T-helper 22 cell (primary cell): Measurements from ENCODE around the gene NLGN3.

Experiments
- DNase-seq: peaks from one replicate; pipeline ENCODE4 v3.0.0-alpha.2; 2020; ENCODE audit warnings: low read depth

Gene NLGN3

DNA sequence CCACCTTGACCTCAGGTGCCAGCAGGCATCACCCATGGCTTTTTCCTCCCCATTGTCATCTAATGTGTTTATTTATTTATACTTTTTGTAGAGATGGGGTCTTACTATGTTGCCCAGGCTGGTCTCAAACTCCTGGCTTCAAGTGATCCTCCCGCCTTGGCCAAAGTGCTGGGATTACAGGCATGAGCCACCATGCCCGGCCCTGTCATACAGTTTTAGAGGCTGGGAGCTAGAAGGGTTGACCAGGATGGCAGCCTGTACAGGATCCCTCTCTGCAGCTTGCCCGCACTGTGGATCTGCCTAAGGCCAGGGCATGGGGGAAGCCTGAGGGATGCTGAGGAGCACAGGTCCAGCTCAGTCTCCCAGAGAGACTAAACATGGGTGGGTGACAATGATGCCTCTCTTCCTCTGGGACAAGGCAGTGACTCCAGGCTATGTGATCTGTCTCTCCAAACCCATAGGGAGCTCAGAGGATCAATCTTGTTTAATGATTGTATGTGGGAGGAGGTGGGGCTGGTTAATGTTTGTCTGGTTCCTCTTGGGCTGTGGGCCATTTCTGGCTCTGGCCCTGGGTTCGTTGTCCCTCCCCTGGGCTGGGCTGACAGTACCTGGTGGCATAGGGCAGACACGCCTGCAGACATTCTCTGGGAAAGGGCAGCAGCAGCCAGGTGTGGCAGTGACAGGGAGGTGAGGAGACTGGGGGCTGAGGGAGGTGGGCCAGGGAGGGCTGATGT, 70.1 kb downstream of the NLGN3 start:
- no peak for DNase-seq

GRCh38 chrX:71215338-71215912, 70.8 kb downstream of the NLGN3 start:
- DNase-seq, result no peak

DNA sequence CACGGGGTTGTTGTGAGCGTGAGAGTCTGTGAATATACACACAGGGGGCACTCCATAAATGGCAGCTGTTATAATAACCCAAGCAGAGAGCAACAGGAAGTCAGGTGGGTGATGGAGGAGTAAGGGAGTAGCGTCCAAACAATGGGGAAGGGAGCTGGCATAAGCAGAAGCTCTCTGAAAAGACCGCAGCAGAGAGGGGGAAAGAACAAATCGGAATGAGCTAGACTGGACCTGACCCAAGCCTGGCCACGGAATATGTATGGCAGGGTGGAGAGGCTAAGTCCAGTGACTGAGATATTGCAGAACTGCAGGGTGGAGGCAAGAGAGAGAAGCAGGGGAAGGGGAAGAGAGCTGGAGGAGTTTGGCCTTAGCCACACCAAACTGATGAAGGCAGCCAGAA, 71.8 kb downstream of the NLGN3 start:
- DNase-seq, result no peak

- no peak for DNase-seq
These were observed 72.7 kb downstream of the NLGN3 start for GRCh38 chrX:71217298-71217697.
